AG10803 (cell line): ENCODE measurements around the gene FKTN.

Source experiments
- DNase-seq: peaks from one replicate; pipeline ENCODE4 v3.0.0; 2010; ENCODE audit warnings: low read depth
- H3K4me3 ChIP-seq: 2 replicates; pipeline ENCODE4 v1.5.1; 2011; ENCODE audit warnings: mild to moderate bottlenecking, low read length, control low read depth
- CTCF ChIP-seq: conservative IDR thresholded peaks from 2 replicates; pipeline ENCODE4 v1.5.1; 2011; ENCODE audit warnings: mild to moderate bottlenecking, low read length, control low read depth, inconsistent platforms

FKTN gene

GRCh38 chr9:105670315-105670714 lies 112.4 kb downstream of the FKTN start:
- no peak for TF ChIP-seq CTCF
- DNase-seq: no peak
- no peak overlapping the region for H3K4me3 ChIP-seq

GRCh38 chr9:105670775-105671174 lies 112.8 kb downstream of the FKTN start:
- no peak for TF ChIP-seq CTCF
- no peak for DNase-seq

GRCh38 chr9:105672711-105673234 lies 114.8 kb downstream of the FKTN start:
- no peak for TF ChIP-seq CTCF
- no peak overlapping the region for H3K4me3 ChIP-seq
- DNase-seq: no peak

More at GRCh38 chr9:105670775-105671174, 112.8 kb downstream of the FKTN start:
- no peak overlapping the region for H3K4me3 ChIP-seq

- no peak overlapping the region for H3K4me3 ChIP-seq
- TF ChIP-seq CTCF: no peak
- DNase-seq: no peak
These were observed 116.0 kb downstream of the FKTN start for GRCh38 chr9:105673850-105674387.

- TF ChIP-seq CTCF: no peak
- no peak for DNase-seq
- no peak overlapping the region for H3K4me3 ChIP-seq
These were observed 118.5 kb downstream of the FKTN start for GRCh38 chr9:105676351-105676923.

GRCh38 chr9:105678163-105678562 lies 120.2 kb downstream of the FKTN start:
- DNase-seq: no peak
- no peak overlapping the region for H3K4me3 ChIP-seq
- TF ChIP-seq CTCF: no peak

GRCh38 chr9:105678781-105679180 lies 120.8 kb downstream of the FKTN start:
- no peak for DNase-seq
- no peak for TF ChIP-seq CTCF
- no peak overlapping the region for H3K4me3 ChIP-seq
